Left colon (tissue), 2 donors: ENCODE results near the gene DCAF6. TPM values are rescaled to one million over a fixed set of nuclear protein-coding genes. Genes with fewer than 3 reads are reported as not detected.

ENCODE experiments used
- ATAC-seq: fragments of 200-7000 bp; cut with Tn5 transposase; one replicate; pipeline ENCODE4 v1.9.1; 2020; ENCODE audit warnings: mild to moderate bottlenecking, moderate library complexity
- DNase-seq, 2 donors: peaks; one replicate each; pipeline ENCODE4 v3.0.0-alpha.2; 2020
- intact Hi-C, 2 donors: fragments of 100-400 bp; cut with DNase I in 1 of 2; cut with micrococcal nuclease in 1 of 2; formaldehyde crosslinking; loops; one replicate each; pipeline versions ENCODE4 v1.11.2 to v1.14.0; 2022; cut with DNase I, micrococcal nuclease
- total RNA-seq, 2 donors: library from RNA; stranded (reverse); fragmentation: NEBNext Ultra II Directional; extraction: Animal tissue kit (Norgen Biotek cat#: 25700); gene quantifications; one replicate each; pipeline ENCODE4 v1.2.1, GENCODE V29; 2021
- donor health status: DM: no; HTN: no; CAD: no.
- donor health status: DM: yes; HTN: yes; CAD: no.

The DCAF6 gene
- total RNA-seq, 2 donors from 2014 or later = 60.0 to 60.2 TPM

GRCh38 chr1:168090395-168090794 lies 153.9 kb downstream of the DCAF6 start:
- ATAC-seq (no peak), DNase-seq (no peak)
- intact Hi-C loops = no loop called here

GRCh38 chr1:168091063-168091462 lies 154.6 kb downstream of the DCAF6 start:
- ATAC-seq (no peak), DNase-seq (no peak)
- intact Hi-C loops = no loop called here

GRCh38 chr1:168091720-168092550 lies 155.5 kb downstream of the DCAF6 start:
- intact Hi-C loops = no loop called here
- DNase-seq (no peak), ATAC-seq (no peak)

GRCh38 chr1:168092566-168093355 lies 156.3 kb downstream of the DCAF6 start:
- intact Hi-C loops = no loop called here
- ATAC-seq (no peak), DNase-seq (no peak)

- ATAC-seq (no peak), DNase-seq (no peak)
- intact Hi-C loops = no loop called here
These were observed 157.1 kb downstream of the DCAF6 start for GRCh38 chr1:168093616-168094015.

- intact Hi-C loops = no loop called here
- DNase-seq = no peak
These were observed 159.0 kb downstream of the DCAF6 start for GRCh38 chr1:168095476-168095875.

GRCh38 chr1:168096296-168097165 lies 160.0 kb downstream of the DCAF6 start:
- intact Hi-C loops = no loop called here
- ATAC-seq (no peak), DNase-seq (no peak)

More at GRCh38 chr1:168095476-168095875, 159.0 kb downstream of the DCAF6 start:
- ATAC-seq = no peak

GRCh38 chr1:168097921-168098528 lies 161.5 kb downstream of the DCAF6 start:
- intact Hi-C loops = no loop called here
- ATAC-seq (peak; percentile 57), DNase-seq (peak in 1 of 2 donors; percentile 24)

GRCh38 chr1:168098534-168099320 lies 162.2 kb downstream of the DCAF6 start:
- ATAC-seq (no peak), DNase-seq (no peak)
- intact Hi-C loops = no loop called here

- intact Hi-C loops = no loop called here
- ATAC-seq (no peak), DNase-seq (no peak)
These were observed 162.9 kb downstream of the DCAF6 start for GRCh38 chr1:168099337-168099801.

- DNase-seq (no peak), ATAC-seq (no peak)
- intact Hi-C loops = no loop called here
These were observed 164.0 kb downstream of the DCAF6 start for GRCh38 chr1:168100315-168101002.

- intact Hi-C loops = no loop called here
- DNase-seq (no peak), ATAC-seq (no peak)
These were observed 164.9 kb downstream of the DCAF6 start for GRCh38 chr1:168101336-168101735.

GRCh38 chr1:168102487-168102886 lies 166.0 kb downstream of the DCAF6 start:
- DNase-seq (no peak), ATAC-seq (no peak)
- intact Hi-C loops = no loop called here

GRCh38 chr1:168104535-168104934 lies 168.1 kb downstream of the DCAF6 start:
- DNase-seq (no peak), ATAC-seq (no peak)
- intact Hi-C loops = no loop called here

GRCh38 chr1:168105846-168106245 lies 169.4 kb downstream of the DCAF6 start:
- ATAC-seq = no peak
- DNase-seq = no peak
- intact Hi-C loops = no loop called here

- intact Hi-C loops = no loop called here
- no peak for ATAC-seq
- DNase-seq = no peak
These were observed 169.8 kb downstream of the DCAF6 start for GRCh38 chr1:168106274-168106673.

GRCh38 chr1:168110896-168111545 lies 174.5 kb downstream of the DCAF6 start:
- intact Hi-C loops = no loop called here
- DNase-seq (no peak), ATAC-seq (no peak)
